GM19351 (cell line): Measurements from ENCODE around the gene FGD2.
"Not testable (repeated sequence)": the region's sequence is repeated elsewhere in the genome, so short reads cannot be mapped to it uniquely, and the experiment has no call there.

ENCODE experiments used
- ATAC-seq: cut with Tn5 transposase; IDR thresholded peaks from one replicate; pipeline ENCODE4 v1.9.1; 2021; ENCODE audit warnings: mild to moderate bottlenecking, moderate library complexity; ENCODE audit not compliant: unreplicated experiment

The FGD2 gene

DNA sequence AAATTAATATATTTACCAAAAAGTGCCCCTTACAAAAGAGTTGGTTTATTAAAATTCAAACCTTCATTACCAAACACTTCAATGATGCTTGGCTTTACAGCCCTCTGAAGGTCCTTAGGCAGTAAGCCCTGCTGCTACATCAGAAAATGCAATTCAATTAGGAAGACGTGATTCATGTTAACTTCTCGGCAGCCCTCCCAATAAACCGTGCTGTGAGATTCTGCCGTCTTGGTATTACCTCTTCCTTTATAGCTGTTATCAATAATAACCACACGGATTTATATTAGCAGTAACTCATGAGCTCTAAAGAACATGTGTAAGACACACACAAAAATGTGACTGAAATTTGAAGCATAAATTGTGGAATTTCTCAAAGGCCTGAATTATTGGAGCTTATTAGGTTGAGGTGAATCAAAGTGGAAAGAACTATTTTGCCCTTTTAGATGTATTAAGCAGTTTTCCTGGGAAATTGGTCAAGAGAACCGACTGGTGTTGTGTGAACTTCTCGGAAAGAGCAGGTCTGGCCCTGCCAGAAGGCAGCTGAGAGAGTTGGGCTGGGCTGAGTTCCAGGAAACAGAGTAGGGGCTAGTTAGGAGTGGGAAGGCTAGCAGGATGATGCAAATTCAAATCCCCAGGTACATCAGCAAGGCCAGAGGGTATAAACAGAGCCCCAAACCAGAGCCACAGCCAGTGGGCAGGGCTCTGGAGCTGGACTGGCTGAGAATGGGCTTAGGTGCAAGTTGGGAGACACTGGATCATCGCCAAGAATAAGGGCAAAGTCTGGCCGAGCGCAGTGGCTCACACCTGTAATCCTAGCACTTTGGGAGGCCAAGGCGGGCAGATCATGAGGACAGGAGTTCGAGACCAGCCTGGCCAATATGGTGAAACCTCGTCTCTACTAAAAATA, 33.1 kb downstream of the FGD2 start:
- ATAC-seq, result no peak

DNA sequence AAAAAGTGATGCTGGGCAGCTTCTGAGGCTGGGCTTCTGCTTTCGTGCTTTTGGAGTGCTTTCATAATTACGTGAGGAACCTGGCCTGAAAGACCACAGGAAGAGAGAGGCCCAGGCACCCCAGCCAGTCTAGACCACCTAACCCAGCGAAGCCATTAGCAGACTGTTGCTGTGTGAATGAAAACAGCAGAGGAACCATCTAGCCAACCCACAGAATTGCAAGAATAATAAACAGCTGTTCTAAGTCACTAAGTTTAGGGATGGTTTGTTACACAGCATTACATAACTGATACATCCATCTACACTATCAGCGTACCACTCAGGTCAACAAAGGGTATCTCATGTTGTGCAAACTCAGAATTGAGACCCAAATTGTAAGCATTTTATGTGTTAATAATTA, 34.5 kb downstream of the FGD2 start:
- no peak for ATAC-seq

DNA sequence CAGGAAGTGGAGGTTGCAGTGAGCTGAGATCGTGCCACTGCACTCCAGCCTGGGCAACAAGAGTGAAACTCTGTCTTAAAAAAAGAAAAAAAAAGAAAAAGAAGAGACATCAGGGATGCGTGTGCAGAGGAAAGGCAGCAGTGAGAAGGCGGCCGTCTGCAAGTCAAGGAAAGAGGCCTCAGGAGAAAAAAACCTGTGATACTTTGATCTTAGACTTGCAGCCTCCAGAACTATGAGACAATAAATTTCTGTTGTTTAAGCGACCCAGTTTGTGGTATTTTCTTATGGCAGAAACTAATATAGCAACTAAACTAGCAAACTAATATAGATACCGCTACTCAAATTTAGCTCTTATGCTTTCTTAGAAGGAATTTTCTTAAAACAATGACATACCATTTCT, 36.1 kb downstream of the FGD2 start:
- ATAC-seq, result no peak

DNA sequence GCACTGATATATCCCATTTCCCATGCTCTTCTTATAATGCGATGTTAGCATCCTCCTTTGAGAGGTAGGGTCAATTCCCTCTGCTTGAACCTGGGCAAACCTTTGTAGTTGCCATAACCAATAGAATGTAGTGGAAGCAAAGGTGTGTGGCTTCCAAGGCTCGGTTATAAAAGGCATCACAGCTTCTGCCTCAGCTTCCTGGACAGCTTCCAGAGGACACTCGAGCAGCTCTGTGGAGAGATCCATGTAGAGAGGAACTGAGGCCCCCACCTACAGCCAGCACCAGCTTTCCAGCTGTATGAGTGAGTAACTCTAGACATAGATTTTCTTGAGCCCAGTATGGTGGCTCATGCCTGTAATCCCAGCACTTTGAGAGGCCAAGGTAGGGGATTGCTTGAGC, 36.7 kb downstream of the FGD2 start:
- ATAC-seq, result no peak

DNA sequence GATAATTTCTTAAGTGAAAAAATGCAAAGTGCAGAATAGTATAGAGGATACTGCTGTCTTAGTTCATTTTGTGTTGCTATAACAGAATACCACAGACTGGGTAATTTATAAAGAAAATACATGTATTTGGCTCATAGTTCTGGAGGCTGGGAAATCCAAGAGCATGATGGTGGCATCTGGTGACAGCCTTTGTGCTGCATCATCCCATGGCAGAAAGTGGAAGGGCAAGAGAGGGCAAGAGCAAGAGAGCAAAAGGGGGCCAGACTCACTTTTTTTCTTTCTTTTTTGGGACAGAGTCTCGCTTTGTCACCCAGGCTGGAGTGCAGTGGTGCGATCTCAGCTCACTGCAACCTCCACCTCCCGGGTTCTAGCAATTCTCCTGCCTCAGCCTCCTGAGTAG, 37.6 kb downstream of the FGD2 start:
- not testable (repeated sequence) for ATAC-seq

DNA sequence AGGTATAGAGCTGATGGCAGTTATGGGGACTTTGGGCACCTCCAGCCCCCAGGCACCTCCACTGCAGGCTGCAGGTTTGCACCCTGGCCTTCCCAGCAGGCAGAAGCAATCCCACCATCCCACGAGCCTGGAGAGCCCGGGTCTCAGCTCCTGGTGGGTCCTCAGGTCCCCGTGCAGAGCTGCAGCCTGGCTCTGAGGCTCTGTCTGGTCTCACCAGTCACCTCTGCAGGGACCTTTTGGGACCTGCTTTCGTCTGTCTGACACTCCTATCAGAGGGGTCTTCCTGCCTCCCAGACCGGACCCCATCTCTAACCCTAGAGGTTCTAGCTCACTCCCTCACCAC, 41.9 kb downstream of the FGD2 start:
- ATAC-seq, result no peak

DNA sequence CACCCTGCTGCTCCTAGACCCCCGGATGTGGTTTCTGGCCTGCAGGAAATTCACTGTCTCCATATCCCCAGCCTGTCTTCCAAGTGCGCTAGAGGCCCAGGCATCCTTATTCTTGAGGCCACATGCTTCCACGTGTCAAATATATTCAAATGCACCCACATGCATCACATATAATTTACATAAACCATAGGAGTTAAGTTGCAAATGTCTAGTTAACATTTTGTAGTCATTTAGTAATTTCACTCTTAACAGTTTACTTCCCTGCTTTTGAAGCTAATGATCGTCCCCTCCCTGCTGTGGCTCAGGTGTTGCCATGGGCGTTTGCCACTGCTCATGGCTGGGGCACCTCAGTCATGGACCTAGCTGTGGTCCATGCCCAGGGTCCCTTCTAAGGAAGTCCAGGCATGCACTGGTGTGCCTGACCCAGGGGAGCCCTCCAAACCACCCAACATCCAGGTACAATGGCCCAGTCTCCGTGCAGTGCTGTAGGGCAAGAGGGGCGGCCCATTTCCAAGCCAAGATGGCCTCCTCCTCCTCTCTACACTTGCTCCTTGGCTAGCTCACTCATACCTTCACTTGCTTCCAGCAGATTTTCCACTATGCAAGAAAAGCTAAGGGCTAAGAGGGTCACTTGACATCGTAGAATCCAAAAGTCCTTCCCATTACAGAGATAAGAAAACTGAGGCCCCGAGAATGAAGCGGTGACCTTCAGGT, 42.4 kb downstream of the FGD2 start:
- ATAC-seq, result no peak

DNA sequence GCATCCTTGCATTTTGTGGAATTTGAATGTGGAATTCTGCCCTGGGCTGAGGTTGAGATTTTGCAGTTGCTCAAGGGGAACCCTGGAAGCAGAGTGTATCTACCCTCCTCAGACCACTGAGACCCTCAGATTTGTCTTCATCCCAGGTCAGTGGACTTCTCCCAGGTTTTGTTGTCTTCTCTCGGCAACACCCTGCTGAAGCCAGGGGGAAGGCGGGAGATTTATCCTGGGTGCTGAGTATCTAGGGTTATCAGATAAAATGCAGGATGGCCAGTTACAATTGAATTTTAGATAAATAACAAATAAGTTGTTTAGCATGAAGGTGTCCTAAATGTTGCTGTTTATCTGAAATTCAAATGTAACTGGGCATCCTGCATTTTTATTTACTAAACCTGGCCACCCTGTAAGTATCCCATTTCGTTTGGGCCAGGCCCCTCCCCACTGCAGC, 43.0 kb downstream of the FGD2 start:
- ATAC-seq, result no peak

DNA sequence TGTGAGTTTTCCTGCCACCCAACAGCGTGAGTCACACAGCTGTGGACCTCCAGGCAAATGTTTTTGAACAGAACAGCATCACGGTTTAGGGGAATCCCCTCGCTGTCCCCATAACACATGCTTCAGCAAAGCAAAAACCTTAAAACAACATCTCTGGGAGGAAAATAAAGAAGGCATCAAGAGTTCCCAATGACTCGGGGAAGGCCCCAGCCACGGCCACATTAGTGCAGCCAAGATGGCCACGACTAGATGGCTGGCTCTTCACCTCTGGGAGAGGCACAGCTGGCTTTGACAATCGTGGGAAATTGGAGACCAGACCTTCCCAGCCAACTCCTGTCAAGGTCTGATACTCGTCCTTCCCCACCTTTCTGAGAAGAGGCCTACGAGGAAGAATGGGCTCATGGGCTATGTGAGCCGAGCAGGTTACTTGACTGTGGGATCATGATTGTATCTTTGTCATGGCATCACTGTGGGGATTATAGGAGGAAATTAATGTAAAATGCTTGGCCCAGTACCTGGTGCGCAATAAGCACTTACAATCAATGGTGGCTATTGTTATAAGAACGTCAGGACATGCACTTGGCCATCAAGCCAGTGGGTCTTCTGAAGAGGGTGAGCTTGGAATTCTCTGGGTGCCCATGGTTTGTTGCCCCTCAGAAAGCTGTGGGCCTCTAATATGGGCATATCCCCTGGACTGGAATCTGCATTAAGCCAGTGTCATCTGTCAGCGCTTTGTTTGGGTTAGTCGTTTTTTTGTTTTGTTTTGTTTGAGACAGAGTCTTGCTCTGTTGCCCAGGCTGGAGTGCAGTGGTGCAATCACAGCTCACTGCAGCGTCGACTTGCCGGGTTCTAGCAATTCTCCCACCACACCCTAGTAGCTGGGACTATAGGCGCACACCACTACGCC, 43.6 kb downstream of the FGD2 start:
- ATAC-seq, result peak; percentile 61

DNA sequence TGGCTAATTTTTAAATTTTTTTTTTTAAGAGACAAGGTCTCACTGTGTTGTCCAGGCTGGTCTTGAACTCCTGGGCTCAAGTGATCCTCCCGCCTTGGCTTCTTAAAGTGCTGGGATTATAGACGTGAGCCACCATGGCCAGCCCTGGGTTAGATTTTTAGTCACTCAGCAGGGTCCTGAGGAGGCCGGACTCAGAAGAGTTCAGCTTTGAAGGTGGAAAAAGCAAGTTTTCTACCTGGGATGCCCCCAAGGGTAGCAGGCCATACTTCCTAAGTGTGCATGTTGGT, 44.2 kb downstream of the FGD2 start:
- ATAC-seq, result no peak

DNA sequence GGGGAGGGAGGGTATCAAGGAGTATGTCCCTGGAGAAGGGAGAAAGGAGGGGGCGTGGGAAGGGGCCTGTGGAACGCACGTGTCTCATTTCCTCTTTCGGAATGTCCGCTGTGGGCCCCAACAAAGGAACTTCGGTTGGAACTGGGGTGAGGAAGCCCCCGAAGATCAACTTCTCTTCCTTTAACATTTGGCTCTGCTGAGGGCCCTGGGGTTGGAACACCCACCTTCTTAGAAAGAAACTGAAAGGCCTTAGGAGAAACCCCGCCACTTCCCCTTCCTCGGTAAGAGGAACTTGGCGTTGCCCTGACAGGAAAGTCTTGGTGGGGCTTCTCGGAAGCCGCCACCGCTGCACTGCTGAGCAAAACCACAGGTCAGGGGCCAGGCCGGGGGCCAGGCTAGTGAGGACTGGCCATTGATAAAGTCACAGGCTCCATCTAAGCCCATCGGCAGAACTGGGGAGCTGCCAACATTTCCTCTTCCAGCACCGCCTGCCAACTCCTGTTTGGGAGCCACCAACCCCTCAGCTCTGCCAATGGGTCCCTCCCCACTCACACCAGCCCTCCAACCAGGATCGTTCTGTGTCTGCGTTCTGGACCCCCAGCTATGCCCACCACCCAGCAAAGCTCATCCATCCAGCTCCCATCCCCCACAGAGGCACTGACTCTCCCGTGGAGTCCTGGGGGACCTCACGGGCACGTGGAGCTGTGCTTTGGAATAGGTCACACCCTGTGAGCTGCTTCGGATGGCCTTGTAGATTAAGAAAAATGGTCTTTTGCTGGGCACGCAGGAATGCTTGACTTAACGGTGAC, 44.8 kb downstream of the FGD2 start:
- ATAC-seq, result no peak

DNA sequence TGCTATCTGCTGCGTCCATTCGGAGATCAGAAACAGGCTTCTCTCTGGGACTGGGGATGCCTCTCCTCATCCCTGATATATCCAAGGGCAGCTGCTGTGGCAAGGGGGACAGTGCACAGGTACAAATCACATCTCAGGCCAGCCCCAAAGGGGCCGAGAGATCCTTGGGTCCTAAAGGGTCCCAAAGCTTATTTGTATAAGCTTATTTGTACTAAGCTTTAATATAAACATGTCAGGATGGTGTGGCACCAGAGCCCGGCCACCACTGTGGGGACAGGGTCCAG, 45.3 kb downstream of the FGD2 start:
- no peak for ATAC-seq

DNA sequence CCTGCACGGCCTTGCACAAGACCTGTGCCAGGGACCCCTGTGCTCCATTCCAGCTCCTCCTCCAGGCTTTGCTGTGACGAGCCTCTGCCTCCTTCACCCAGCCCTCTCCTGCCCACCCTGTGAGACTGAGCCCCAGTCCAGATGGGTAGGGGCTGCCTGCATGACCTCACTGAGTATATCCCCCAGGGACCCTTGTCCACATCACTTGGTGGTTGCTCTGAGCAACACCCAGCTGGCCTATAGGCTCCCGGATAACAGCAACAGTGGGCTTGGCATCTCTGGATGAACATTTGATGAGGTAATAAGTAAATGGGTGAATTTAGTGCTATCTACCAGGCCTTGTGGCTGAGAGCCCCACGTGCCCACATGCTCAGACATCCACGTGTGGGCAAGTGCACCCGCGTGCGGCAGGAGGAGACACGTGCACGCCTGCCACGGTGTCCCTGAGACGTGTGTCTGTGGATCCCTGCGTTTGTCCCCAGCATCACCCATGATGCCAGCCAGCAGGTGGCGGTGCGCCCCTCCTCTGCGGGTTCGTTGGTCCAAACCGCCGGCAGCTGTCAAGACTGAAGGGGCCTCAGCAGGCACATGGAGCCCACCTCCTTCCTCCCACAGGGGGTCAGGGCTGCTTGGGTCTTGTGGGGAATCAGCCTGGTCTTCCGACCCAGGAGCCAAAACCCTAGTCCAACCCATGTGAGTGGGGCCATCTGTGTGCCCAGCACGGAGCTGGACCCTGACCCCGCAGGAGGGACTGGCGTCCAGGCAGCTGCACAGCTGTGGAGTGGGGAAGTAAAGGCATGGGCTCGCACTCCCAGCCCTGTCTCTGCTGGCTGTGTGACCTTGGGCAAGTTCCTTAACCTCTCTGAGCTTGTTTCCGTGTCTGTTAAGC, 45.9 kb downstream of the FGD2 start:
- no peak for ATAC-seq

DNA sequence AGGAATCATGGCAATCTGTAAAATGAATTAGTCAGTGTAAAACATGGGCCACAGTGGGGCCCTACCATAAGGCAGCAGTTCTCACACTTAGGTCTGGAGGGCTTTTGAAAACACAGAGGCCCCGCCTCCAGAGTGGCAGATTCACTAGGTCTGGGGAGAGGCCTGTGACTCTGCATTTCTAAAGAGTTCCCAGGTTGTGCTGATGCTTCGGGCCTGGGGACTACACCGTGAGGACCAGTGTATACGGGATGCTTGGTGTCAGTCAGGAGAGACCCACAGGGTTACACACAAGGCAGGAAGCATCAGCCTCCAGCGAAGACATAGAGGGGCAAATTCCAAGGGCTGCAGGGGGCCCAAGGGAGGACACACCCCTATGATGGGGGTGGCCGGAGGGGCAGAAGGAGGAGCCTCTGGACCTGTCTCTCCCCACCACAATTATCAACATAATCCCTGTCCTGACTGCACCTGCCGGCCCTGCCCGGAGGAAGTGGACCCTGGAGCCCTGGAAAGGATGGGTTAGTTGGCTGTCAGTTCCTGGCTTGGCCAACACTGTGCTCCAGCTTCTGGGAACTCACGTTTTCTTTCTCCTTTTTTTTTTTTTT, 46.7 kb downstream of the FGD2 start:
- ATAC-seq, result no peak

DNA sequence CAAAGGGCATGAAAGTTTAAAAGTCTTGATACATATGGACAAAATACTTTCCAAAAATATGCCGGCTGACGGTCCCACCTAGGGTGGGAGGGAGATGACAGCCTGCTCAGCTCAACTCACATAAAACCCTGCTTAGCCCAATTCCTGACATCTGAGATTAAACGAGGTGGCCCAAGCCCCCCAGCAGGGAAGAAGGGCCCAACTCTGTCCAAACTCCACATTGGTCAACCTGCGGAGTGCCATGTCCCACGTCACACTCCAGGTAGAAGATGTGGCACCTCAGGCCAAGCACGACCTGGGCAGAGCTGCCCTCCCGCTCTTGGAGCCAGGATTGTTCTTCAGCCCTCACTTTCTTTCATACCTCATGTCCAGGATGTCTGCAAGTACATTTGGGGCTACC, 48.2 kb downstream of the FGD2 start:
- ATAC-seq, result no peak

DNA sequence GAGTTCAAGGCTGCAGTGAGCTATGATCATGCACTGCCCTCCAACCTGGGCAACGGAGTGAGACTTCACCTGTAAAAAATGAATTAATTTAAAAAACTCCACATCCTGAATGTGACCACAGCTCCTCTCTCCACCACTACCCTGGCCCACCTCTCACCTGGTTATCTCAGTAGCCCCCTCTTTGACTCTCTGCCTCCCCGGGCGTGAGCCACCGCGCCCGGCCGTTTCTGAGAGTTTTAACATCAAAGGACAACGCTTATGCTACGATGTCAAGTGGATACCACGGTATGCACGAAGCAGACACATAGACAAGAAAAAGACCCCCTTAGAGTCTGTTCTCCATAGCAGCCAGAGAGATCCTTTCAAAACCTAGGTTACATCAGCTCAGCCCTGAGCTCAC, 48.7 kb downstream of the FGD2 start:
- no peak for ATAC-seq

DNA sequence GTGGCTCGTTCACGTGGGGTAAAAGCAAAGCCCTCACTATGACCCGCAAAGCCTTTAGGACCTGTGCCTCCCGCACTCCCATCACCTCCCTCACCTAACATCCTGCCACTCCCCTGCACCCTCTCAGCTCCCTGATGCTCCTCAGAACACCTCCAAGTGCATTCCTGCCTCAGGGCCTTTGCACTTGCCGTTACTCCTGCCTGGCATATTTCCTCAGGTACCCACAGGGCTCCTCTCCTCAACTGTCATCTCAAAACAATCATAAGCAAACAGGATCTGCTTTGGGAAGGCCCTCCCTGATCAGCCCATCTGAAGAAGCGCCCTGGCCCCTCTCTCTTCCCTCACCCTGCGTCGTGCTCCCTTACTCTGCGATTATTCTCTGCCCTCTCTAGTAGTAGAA, 49.1 kb downstream of the FGD2 start:
- ATAC-seq, result no peak

DNA sequence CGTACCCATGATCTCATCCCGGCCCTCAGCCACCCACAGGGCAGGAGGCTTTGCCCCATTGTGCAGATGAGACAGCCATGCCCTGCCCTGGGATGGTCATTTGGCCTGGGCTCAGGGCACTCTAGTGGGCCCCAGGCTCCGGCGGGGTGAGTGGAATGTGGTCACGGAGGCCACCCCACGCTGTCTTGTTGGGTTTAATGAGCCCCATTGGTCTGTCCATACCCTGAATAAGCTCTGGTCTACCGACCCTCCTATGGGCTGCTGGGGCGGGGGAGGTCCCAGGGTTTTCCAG, 50.6 kb downstream of the FGD2 start:
- ATAC-seq, result no peak

DNA sequence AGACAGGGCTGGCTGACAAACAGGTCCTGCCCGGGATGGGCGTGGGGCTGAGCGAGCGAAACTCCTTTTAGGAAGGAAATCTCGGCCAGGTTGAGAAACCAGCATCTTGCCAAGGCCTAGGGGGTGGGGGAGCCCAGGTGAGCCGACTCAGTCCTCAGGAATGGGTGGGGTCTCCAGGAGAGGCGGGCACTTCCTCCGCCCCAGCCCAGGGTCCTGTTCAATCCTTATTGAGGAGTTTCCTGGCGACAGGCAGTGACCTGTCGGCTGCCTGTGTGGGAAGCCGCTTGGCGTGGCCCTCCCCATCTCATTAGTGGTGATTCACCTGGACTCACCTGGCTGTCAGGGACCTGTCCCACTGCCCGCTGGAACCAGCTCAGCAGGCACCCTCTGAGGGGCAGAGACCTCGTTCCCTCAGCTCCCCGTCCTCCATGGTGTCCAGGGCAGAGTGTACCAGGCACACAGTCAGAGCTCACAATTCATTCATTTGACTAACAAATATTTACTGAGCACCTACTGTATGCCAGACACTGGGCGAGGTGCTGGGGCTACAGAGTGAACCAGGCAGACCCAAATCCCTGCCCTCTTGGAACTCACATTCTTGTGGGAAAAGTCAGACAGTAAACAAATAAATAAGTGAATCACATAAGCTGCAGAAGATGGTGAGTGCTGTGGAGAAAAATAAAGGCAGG, 51.1 kb downstream of the FGD2 start:
- ATAC-seq, result no peak
